B cell (primary cell): ENCODE measurements around the gene GNAI3. TPM values are rescaled to one million over a fixed set of nuclear protein-coding genes. Genes with fewer than 3 reads are reported as not detected.

ENCODE experiments used
- ATAC-seq: fragments of 200-7000 bp; cut with Tn5 transposase; one replicate; pipeline ENCODE4 v1.10.0; 2021; ENCODE audit warnings: low read depth, mild to moderate bottlenecking, moderate number of reproducible peaks, moderate library complexity
- CTCF ChIA-PET: fragments of 350-600 bp; sonication (Branson Sonifier 250); formaldehyde crosslinking; loops from one replicate; lab custom pipeline; 2021; ENCODE audit warnings: antibody characterized with exemption, inconsistent platforms; lab: Charles Lee
- POLR2A ChIA-PET: fragments of 350-600 bp; sonication (Branson Sonifier 250); formaldehyde crosslinking; loops from one replicate; lab custom pipeline; 2021; ENCODE audit warnings: antibody characterized with exemption; lab: Charles Lee
- DNase-seq: peaks from one replicate; pipeline ENCODE4 v3.0.0; 2013
- H2AFZ ChIP-seq: 2 replicates; pipeline ENCODE4 v1.6.1; 2012; ENCODE audit warnings: mild to moderate bottlenecking, low read depth, low read length; ENCODE audit not compliant: insufficient read depth, poor library complexity, severe bottlenecking
- H3K27ac ChIP-seq, 2 donors: 1 replicate in 1 of 2; 2 replicates in 1 of 2; pipeline ENCODE4 v1.5.1; 2012 to 2013; ENCODE audit warnings: low read length in 2 of 2, mild to moderate bottlenecking in 2 of 2, moderate library complexity in 1 of 2
- H3K27me3 ChIP-seq, 4 experiments: fragments of 200-600 bp in 1 of 4; sonication (generic) in 1 of 4; replicated peaks in 1 of 4; 1 replicate in 2 of 4; 2 replicates in 2 of 4; pipeline versions ENCODE4 v1.6.1 to v1.7.0; 2013 to 2016; ENCODE audit warnings: low read length in 3 of 4, mild to moderate bottlenecking in 2 of 4, mixed read lengths in 1 of 4, moderate library complexity in 1 of 4; ENCODE audit not compliant: insufficient read depth in 4 of 4, control insufficient read depth in 3 of 4; ENCODE audit errors: control extremely low read depth in 1 of 4
- H3K36me3 ChIP-seq, 2 experiments: replicated peaks in 1 of 2; 1 replicate in 1 of 2; 2 replicates in 1 of 2; pipeline versions ENCODE4 v1.6.1 to v1.7.1; 2013; ENCODE audit warnings: low read length in 1 of 2; ENCODE audit not compliant: insufficient read depth in 2 of 2, control insufficient read depth in 1 of 2; ENCODE audit errors: control extremely low read depth in 1 of 2, extremely low read depth in 1 of 2
- H3K4me1 ChIP-seq, 2 donors: fragments of 200-600 bp in 1 of 2; sonication (generic) in 1 of 2; 1 replicate in 1 of 2; 2 replicates in 1 of 2; pipeline versions ENCODE4 v1.5.1 to v1.6.1; 2013 to 2017; ENCODE audit warnings: low read length in 2 of 2; ENCODE audit not compliant: control insufficient read depth in 2 of 2, insufficient read depth in 2 of 2
- H3K4me2 ChIP-seq: replicated peaks from 2 replicates; pipeline ENCODE3; 2012; ENCODE audit warnings: mild to moderate bottlenecking, low read depth, low read length; ENCODE audit not compliant: poor library complexity, severe bottlenecking
- H3K4me3 ChIP-seq, 5 experiments: fragments of 200-600 bp in 1 of 5; sonication (generic) in 1 of 5; 1 replicate in 3 of 5; 2 replicates in 2 of 5; pipeline versions ENCODE4 v1.5.1 to v1.7.0; 2011 to 2016; ENCODE audit warnings: low read length in 4 of 5, mild to moderate bottlenecking in 4 of 5, low read depth in 2 of 5, control low read depth in 1 of 5, moderate library complexity in 1 of 5; ENCODE audit not compliant: insufficient read depth in 1 of 5; ENCODE audit errors: control extremely low read depth in 1 of 5, extremely low read depth in 1 of 5
- H3K79me2 ChIP-seq: fragments of 200-600 bp; sonication (generic); one replicate; pipeline ENCODE4 v1.6.0; 2016; ENCODE audit warnings: low read length; ENCODE audit not compliant: control insufficient read depth, insufficient read depth
- H3K9ac ChIP-seq: fragments of 200-600 bp; sonication (generic); 2 replicates; pipeline ENCODE4 v1.6.1; 2017; ENCODE audit warnings: mild to moderate bottlenecking, low read length, moderate library complexity
- H3K9me3 ChIP-seq, 3 donors: one replicate each; pipeline versions ENCODE4 v1.6.1 to v1.7.1; 2013; ENCODE audit warnings: low read length in 2 of 3; ENCODE audit not compliant: control insufficient read depth in 2 of 3, insufficient read depth in 1 of 3; ENCODE audit errors: control extremely low read depth in 1 of 3
- H4K20me1 ChIP-seq: 2 replicates; pipeline ENCODE4 v1.6.0; 2012; ENCODE audit warnings: mild to moderate bottlenecking, low read length; ENCODE audit not compliant: insufficient read depth, control insufficient read depth, poor library complexity, severe bottlenecking
- H3K27ac Mint-ChIP-seq: one replicate; pipeline ENCODE4 v1.8.0; 2021; ENCODE audit warnings: mixed read lengths
- H3K27me3 Mint-ChIP-seq: one replicate; pipeline ENCODE4 v1.8.0; 2021; ENCODE audit warnings: mixed read lengths
- H3K4me1 Mint-ChIP-seq: one replicate; pipeline ENCODE4 v1.8.0; 2021; ENCODE audit warnings: mixed read lengths
- H3K4me3 Mint-ChIP-seq: one replicate; pipeline ENCODE4 v1.8.0; 2021; ENCODE audit warnings: mixed read lengths
- H3K9me3 Mint-ChIP-seq: one replicate; pipeline ENCODE4 v1.8.0; 2022; ENCODE audit warnings: mixed read lengths; ENCODE audit not compliant: insufficient read depth
- EZH2 ChIP-seq: IDR thresholded peaks from 2 replicates; pipeline ENCODE4 v1.6.1; 2012; ENCODE audit warnings: borderline replicate concordance, low read depth, mild to moderate bottlenecking, moderate library complexity, low read length; ENCODE audit not compliant: insufficient read depth, poor library complexity, severe bottlenecking
- WGBS: methylation state at CpG from one replicate; pipeline ENCODE4 v1.1.5; 2013; ENCODE audit warnings: missing lambda C conversion rate; ENCODE audit not compliant: insufficient coverage; 5-methylcytosine and 5-hydroxymethylcytosine counted together
- intact Hi-C: fragments of 100-400 bp; cut with micrococcal nuclease; formaldehyde crosslinking; loops from one replicate; pipeline ENCODE4 v1.10.0; 2022
- polyA plus RNA-seq: library from polyadenylated mRNA; depleted of rRNA; stranded (reverse); fragments of >200 nt; gene quantifications from 2 replicates; pipeline ENCODE4 v1.2.3, GENCODE V29; 2012
- total RNA-seq, 2 donors: library from RNA; stranded (reverse); fragments of 120-200 nt in 1 of 2; gene quantifications; 1 replicate in 1 of 2; 2 replicates in 1 of 2; pipeline versions ENCODE4 v1.2.3 to v1.2.4, GENCODE V29; 2013 to 2022
- TF ChIP-seq, protein P1 (sequence below): fragments of 200-600 bp; IDR thresholded peaks from one replicate; pipeline ENCODE4 v1.8.0; 2022; ENCODE audit warnings: antibody characterized with exemption, mild to moderate bottlenecking

The GNAI3 gene
- total and polyA plus RNA-seq, 2 donors (not counting 1 experiment from before 2014, with no cell fraction given), result 1.6 to 8.5 TPM

DNA sequence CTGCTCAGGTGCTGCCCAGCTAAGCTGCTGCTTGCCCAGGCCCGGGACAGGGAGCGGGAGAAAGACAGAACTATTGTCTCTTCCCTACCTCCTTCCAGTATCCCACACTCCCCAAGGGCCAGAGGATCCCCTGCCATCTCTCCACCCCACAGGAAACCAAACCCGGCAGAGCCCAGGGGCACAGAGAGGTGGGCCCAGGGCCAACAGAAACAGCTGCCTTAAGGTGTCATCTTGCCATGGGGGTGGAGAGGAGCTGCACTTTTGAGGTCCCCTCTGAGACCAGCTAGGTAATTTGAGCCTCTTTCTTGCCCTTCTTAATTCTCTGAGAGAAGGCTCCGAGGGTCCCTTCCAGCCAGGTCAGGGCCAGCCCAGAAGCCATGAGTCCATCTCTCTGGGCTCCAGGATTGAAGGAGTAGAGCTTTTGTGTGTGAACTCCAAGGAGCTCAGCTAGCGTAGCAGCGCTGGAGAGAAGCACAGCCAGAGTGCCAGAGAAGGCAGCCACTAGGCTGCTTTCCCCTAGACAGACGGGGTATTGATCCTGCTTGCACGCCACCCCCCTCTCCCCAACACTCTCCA lies 18.4 kb upstream of the GNAI3 start:
- Histone ChIP-seq H4K20me1 (no peaks in the 10 kb centered on the region), H3K4me3 (no peak overlapping the region), H3K79me2 (no peaks in the 10 kb centered on the region), H3K4me1 (peaks cover 4 to 11% of the 10 kb centered on the region in 2 donors), H3K9ac (no peak overlapping the region), H3K27me3 (no peaks in the 10 kb centered on the region), H3K4me2 (no peak overlapping the region), H3K36me3 (no peaks in the 10 kb centered on the region), H3K9me3 (no peaks in the 10 kb centered on the region), H3K27ac (no peak overlapping the region), H2AFZ (no peak overlapping the region)
- POLR2A ChIA-PET, result interaction anchor here (0.6 to 1.0 kb wide), 2 partner anchors 46 to 100 kb away, joined by 4 to 7 read pairs; partner anchors contain the start of gene ATXN7L2
- H3K9me3 Mint-ChIP-seq, result no peaks in the 10 kb centered on the region
- no peak for ATAC-seq
- no peak overlapping the region for H3K27ac Mint-ChIP-seq
- H3K4me3 Mint-ChIP-seq, result no peak overlapping the region
- 91% methylated on average over 6 of the region's 8 CpGs for WGBS
- peaks cover 4% of the 10 kb centered on the region for H3K27me3 Mint-ChIP-seq
- CTCF ChIA-PET, result interaction anchor here (0.9 to 21.6 kb wide), 5 partner anchors 9 to 262 kb away, joined by 3 to 926 read pairs (median 49); partner anchors contain the start of genes AMIGO1, ATXN7L2, CYB561D1 and SORT1
- intact Hi-C loops, result no loop called here
- H3K4me1 Mint-ChIP-seq, result peaks cover 11% of the 10 kb centered on the region
- DNase-seq, result no peak
- TF ChIP-seq, protein P1, sequence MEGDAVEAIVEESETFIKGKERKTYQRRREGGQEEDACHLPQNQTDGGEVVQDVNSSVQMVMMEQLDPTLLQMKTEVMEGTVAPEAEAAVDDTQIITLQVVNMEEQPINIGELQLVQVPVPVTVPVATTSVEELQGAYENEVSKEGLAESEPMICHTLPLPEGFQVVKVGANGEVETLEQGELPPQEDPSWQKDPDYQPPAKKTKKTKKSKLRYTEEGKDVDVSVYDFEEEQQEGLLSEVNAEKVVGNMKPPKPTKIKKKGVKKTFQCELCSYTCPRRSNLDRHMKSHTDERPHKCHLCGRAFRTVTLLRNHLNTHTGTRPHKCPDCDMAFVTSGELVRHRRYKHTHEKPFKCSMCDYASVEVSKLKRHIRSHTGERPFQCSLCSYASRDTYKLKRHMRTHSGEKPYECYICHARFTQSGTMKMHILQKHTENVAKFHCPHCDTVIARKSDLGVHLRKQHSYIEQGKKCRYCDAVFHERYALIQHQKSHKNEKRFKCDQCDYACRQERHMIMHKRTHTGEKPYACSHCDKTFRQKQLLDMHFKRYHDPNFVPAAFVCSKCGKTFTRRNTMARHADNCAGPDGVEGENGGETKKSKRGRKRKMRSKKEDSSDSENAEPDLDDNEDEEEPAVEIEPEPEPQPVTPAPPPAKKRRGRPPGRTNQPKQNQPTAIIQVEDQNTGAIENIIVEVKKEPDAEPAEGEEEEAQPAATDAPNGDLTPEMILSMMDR, result no peak
- TF ChIP-seq EZH2, result no peak

DNA sequence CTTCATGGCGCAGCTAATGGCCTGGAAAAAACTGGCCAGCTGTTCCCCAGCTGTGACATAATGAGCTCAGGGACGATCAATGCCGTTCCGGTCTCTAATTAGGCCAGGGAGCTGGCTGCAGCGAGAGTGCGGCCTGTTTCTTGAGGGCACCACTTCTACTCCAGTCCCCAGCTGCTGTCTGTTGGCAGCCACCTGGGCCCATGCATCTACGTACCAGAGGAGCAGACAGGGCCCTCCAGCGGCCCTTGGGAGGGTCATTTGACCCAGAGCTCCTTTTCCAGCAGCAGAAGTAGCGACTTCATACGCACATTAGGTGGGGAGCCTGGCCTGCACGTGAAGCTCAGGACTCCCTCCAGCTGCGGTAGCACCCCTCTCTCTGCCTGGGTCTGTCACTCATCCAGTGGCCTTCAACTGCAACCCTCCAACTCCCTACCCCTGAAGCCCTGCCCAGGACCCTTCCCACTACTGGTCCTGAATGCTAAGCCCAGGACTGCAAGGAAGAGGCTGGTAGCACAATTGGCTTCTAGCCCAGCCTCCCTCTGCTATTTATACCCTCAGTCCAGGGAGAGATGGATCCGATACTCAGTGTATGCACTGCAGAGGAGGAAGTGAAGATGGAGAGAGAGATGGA lies 17.8 kb upstream of the GNAI3 start:
- H3K27ac Mint-ChIP-seq, result no peak overlapping the region
- peaks cover 4 to 11% of the 10 kb centered on the region in 2 donors for H3K4me1 ChIP-seq
- DNase-seq (no peak), ATAC-seq (no peak)
- WGBS, result 94% methylated on average over 12 of the region's 13 CpGs
- no peak overlapping the region for H3K27ac ChIP-seq
- no peak overlapping the region for H3K9ac ChIP-seq
- TF ChIP-seq EZH2, result no peak
- TF ChIP-seq, protein P1, result no peak
- no peaks in the 10 kb centered on the region for H3K27me3 ChIP-seq
- no peak overlapping the region for H3K4me3 Mint-ChIP-seq
- peaks cover 11% of the 10 kb centered on the region for H3K4me1 Mint-ChIP-seq
- ChIA-PET POLR2A (interaction anchor here (1.0 kb wide), 1 partner anchor 47 kb away, joined by 4 read pairs; the partner anchor contains the start of gene ATXN7L2), CTCF (interaction anchor here (0.9 to 21.6 kb wide), 5 partner anchors 8 to 262 kb away, joined by 3 to 926 read pairs (median 49); partner anchors contain the start of genes AMIGO1, ATXN7L2, CYB561D1 and SORT1)
- H3K9me3 Mint-ChIP-seq, result no peaks in the 10 kb centered on the region
- no peaks in the 10 kb centered on the region for H3K79me2 ChIP-seq
- H3K4me2 ChIP-seq, result no peak overlapping the region
- no peaks in the 10 kb centered on the region for H4K20me1 ChIP-seq
- no peak overlapping the region for H3K4me3 ChIP-seq
- H3K9me3 ChIP-seq, result no peaks in the 10 kb centered on the region
- peaks cover 4% of the 10 kb centered on the region for H3K27me3 Mint-ChIP-seq
- no peak overlapping the region for H2AFZ ChIP-seq
- no peaks in the 10 kb centered on the region for H3K36me3 ChIP-seq
- intact Hi-C loops, result no loop called here
